SK-N-SH (cell line): Measurements from ENCODE around the gene NSMCE3. TPM values are rescaled to one million over a fixed set of nuclear protein-coding genes. Genes with fewer than 3 reads are reported as not detected.
"Not testable (repeated sequence)": the region's sequence is repeated elsewhere in the genome, so short reads cannot be mapped to it uniquely, and the experiment has no call there.

Experiments
- CTCF ChIA-PET: fragments of 300-600, 350-600 bp; formaldehyde crosslinking; extraction: SDS; loops from one replicate; lab custom pipeline; 2021; lab: Yijun Ruan, JAX
- POLR2A ChIA-PET: fragments of 350-600 bp; sonication (Branson Sonifier 250); formaldehyde crosslinking; extraction: SDS; loops from one replicate; lab custom pipeline; 2020; ENCODE audit warnings: antibody characterized with exemption, inconsistent platforms; lab: Yijun Ruan, JAX
- DNase-seq: peaks from one replicate; pipeline ENCODE4 v3.0.0; 2012
- H2AFZ ChIP-seq: fragments of 200-600 bp; sonication (generic); 2 replicates; pipeline ENCODE4 v1.8.1; 2016; ENCODE audit warnings: antibody characterized with exemption, mild to moderate bottlenecking, low read depth
- H3F3A ChIP-seq: fragments of 200-600 bp; sonication (generic); replicated peaks from 2 replicates; pipeline ENCODE3; 2016; ENCODE audit warnings: antibody characterized with exemption, mild to moderate bottlenecking; ENCODE audit not compliant: insufficient read depth
- H3K27ac ChIP-seq, 2 experiments: fragments of 200-500 bp in 1 of 2; fragments of 200-600 bp in 1 of 2; sonication (Bioruptor generic) in 1 of 2; sonication (generic), shearing (Covaris generic) in 1 of 2; 2 replicates each; pipeline versions ENCODE4 v1.5.1 to v1.6.1; 2014 to 2016; ENCODE audit warnings: low read depth in 2 of 2, inconsistent platforms in 1 of 2, low read length in 1 of 2, mild to moderate bottlenecking in 1 of 2, mixed read lengths in 1 of 2
- H3K27me3 ChIP-seq: fragments of 200-600 bp; sonication (generic), shearing (Covaris generic); 2 replicates; pipeline ENCODE4 v1.6.1; 2016; ENCODE audit warnings: mixed run types; ENCODE audit not compliant: insufficient read depth
- H3K36me3 ChIP-seq, 2 experiments: fragments of 200-500 bp in 1 of 2; fragments of 200-600 bp in 1 of 2; sonication (Bioruptor generic) in 1 of 2; sonication (generic) in 1 of 2; replicated peaks in 1 of 2; 2 replicates each; pipeline versions ENCODE3 to v1.5.1; 2014 to 2016; ENCODE audit warnings: low read length in 1 of 2, mild to moderate bottlenecking in 1 of 2; ENCODE audit not compliant: insufficient read depth in 2 of 2, control insufficient read depth in 1 of 2
- H3K4me1 ChIP-seq, 2 experiments: fragments of 200-500 bp in 1 of 2; fragments of 200-600 bp in 1 of 2; sonication (Bioruptor generic) in 1 of 2; sonication (generic), shearing (Covaris generic) in 1 of 2; 2 replicates each; pipeline versions ENCODE4 v1.5.1 to v1.6.1; 2014 to 2016; ENCODE audit warnings: low read depth in 1 of 2, low read length in 1 of 2, mixed run types in 1 of 2; ENCODE audit not compliant: insufficient read depth in 2 of 2, control insufficient read depth in 1 of 2
- H3K4me2 ChIP-seq: fragments of 200-600 bp; sonication (generic), shearing (Covaris generic); 2 replicates; pipeline ENCODE4 v1.6.1; 2017; ENCODE audit warnings: mixed run types
- H3K4me3 ChIP-seq, 2 experiments: fragments of 200-500 bp in 1 of 2; fragments of 200-600 bp in 1 of 2; sonication (Bioruptor generic) in 1 of 2; sonication (generic), shearing (Covaris generic) in 1 of 2; 2 replicates each; pipeline versions ENCODE4 v1.5.1 to v1.8.1; 2014 to 2016; ENCODE audit warnings: low read depth in 2 of 2, inconsistent platforms in 1 of 2, low read length in 1 of 2, mild to moderate bottlenecking in 1 of 2, mixed read lengths in 1 of 2, moderate library complexity in 1 of 2
- H3K79me2 ChIP-seq: fragments of 200-600 bp; sonication (generic); 2 replicates; pipeline ENCODE4 v1.8.1; 2017; ENCODE audit warnings: mild to moderate bottlenecking; ENCODE audit not compliant: insufficient read depth
- H3K9ac ChIP-seq: fragments of 200-600 bp; sonication (generic); 2 replicates; pipeline ENCODE4 v1.6.1; 2017; ENCODE audit warnings: mixed run types
- H3K9me2 ChIP-seq: fragments of 200-600 bp; sonication (generic); 2 replicates; pipeline ENCODE4 v1.6.1; 2017; ENCODE audit warnings: mixed run types
- H3K9me3 ChIP-seq: fragments of 200-600 bp; sonication (generic); 2 replicates; pipeline ENCODE4 v1.6.1; 2017; ENCODE audit warnings: mixed run types, mild to moderate bottlenecking, moderate library complexity
- H4K20me1 ChIP-seq: fragments of 200-600 bp; sonication (generic); 2 replicates; pipeline ENCODE4 v1.6.1; 2017; ENCODE audit warnings: mild to moderate bottlenecking, mixed run types; ENCODE audit not compliant: insufficient read depth
- FOSL2 ChIP-seq: IDR thresholded peaks from 2 replicates; pipeline ENCODE4 v1.4.0; 2012; ENCODE audit warnings: low read depth, mild to moderate bottlenecking, moderate library complexity, borderline replicate concordance
- MEF2A ChIP-seq: IDR thresholded peaks from 2 replicates; pipeline ENCODE4 v1.4.0; 2012; ENCODE audit warnings: low read depth, borderline replicate concordance
- MXI1 ChIP-seq: IDR thresholded peaks from 2 replicates; pipeline ENCODE4 v1.6.1; 2012; ENCODE audit warnings: mild to moderate bottlenecking, low read depth, low read length, improper control_type of control experiment
- RFX5 ChIP-seq: IDR thresholded peaks from 2 replicates; pipeline ENCODE4 v1.6.1; 2012; ENCODE audit warnings: mild to moderate bottlenecking, improper control_type of control experiment, low read length
- SIN3A ChIP-seq: IDR thresholded peaks from 2 replicates; pipeline ENCODE4 v1.6.1; 2012; ENCODE audit warnings: low read depth, mild to moderate bottlenecking, low read length, moderate library complexity, borderline replicate concordance
- YY1 ChIP-seq: IDR thresholded peaks from 2 replicates; pipeline ENCODE4 v1.4.0; 2012; ENCODE audit warnings: low read depth, mild to moderate bottlenecking
- WGBS: methylation state at CpG from one replicate; pipeline ENCODE4 v1.1.6; 2017; ENCODE audit warnings: low lambda C conversion rate; 5-methylcytosine and 5-hydroxymethylcytosine counted together
- polyA plus RNA-seq, 3 experiments: library from polyadenylated mRNA; depleted of rRNA; stranded (reverse); fragments of >200 nt; gene quantifications; 2 replicates each; pipeline ENCODE4 v1.2.3, GENCODE V29; 2012

Gene NSMCE3
- polyA plus RNA-seq, 1 of the 3 experiments (the other 2 are of a cell fraction) = 5.5 TPM

DNA sequence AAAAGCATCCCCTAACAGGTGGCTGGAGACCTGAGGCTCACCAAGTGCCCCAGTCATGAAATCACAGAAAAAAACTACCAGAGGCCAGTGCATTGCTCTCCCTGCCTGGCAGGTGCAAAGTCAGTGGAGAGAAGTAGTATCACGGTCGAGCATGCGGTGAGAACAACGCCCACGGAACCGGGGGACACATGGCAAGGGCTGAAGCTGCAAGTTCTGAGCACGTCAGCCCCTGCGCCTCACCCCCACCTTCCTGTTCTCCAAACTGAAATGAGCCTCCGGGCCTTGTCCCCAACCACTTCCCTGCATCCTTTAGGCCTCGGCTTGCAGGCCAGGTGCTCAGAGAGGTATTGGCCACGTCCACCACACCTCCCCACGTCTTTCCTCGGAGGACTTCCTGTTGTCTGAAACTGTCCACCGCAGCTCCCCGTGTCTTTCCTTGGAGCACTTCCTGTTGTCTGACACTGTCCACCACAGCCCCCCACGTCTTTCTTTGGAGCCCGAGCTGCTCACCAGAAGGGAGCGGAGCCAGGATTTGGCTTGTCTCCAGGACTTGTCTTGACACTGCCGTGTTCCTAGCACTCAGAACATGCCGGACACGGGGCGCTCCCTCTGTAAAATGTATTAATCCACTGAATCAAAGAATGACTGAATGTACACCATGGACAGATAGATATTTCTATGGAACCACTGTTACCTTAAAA is 43.9 kb downstream of the NSMCE3 start:
- no peak overlapping the region for H3K27ac ChIP-seq
- no peaks in the 10 kb centered on the region for H4K20me1 ChIP-seq
- H3K4me1 ChIP-seq = peaks cover 0 to 13% of the 10 kb centered on the region in 2 experiments; a peak in 2 of 4 replicates
- TF ChIP-seq MEF2A (no peak), YY1 (no peak), MXI1 (no peak), SIN3A (no peak), RFX5 (no peak), FOSL2 (no peak)
- no peaks in the 10 kb centered on the region for H3K36me3 ChIP-seq
- no peak overlapping the region for H3K9ac ChIP-seq
- H3F3A ChIP-seq = no peaks in the 10 kb centered on the region
- ChIA-PET CTCF (interaction anchor here (1.1 kb wide), 1 partner anchor 12 kb away, joined by 3 read pairs; no protein-coding TSS in a partner anchor), POLR2A (no interaction called here)
- H3K27me3 ChIP-seq = no peaks in the 10 kb centered on the region; the same call in 1 of the 2 replicates
- H3K9me3 ChIP-seq = no peaks in the 10 kb centered on the region
- WGBS = 63% methylated on average over 22 of the region's 22 CpGs
- DNase-seq = no peak
- no peaks in the 10 kb centered on the region for H3K9me2 ChIP-seq
- H3K4me3 ChIP-seq = no peak overlapping the region
- no peak overlapping the region for H3K4me2 ChIP-seq
- no peak overlapping the region for H2AFZ ChIP-seq
- H3K79me2 ChIP-seq = no peaks in the 10 kb centered on the region

DNA sequence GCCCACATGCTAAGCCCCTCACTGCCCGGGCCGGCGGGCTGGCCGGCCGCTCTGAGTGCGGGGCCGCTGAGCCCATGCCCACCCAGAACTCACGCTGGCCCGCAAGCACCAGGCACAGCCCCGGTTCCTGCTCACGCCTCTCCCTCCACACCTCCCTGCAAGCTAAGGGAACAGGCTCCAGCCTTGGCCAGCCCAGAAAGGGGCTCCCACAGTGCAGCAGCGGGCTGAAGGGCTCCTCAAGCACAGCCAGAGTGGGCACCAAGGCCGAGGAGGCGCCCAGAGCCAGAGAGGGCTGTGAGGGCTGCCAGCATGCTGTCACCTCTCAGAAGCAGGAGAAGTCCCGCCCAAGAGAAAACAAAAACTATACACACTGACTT is 44.6 kb downstream of the NSMCE3 start:
- 63% methylated on average over 14 of the region's 15 CpGs for WGBS
- H3K36me3 ChIP-seq, H3K9ac ChIP-seq, POLR2A ChIA-PET, H3K79me2 ChIP-seq, DNase-seq, H4K20me1 ChIP-seq, H3K27ac ChIP-seq, H3F3A ChIP-seq, H3K9me2 ChIP-seq, H2AFZ ChIP-seq, H3K4me3 ChIP-seq, H3K4me2 ChIP-seq, H3K9me3 ChIP-seq, CTCF ChIA-PET, H3K27me3 ChIP-seq: not testable (repeated sequence)
- peaks cover 0 to 13% of the 10 kb centered on the region in 2 experiments; a peak in 2 of 4 replicates for H3K4me1 ChIP-seq

DNA sequence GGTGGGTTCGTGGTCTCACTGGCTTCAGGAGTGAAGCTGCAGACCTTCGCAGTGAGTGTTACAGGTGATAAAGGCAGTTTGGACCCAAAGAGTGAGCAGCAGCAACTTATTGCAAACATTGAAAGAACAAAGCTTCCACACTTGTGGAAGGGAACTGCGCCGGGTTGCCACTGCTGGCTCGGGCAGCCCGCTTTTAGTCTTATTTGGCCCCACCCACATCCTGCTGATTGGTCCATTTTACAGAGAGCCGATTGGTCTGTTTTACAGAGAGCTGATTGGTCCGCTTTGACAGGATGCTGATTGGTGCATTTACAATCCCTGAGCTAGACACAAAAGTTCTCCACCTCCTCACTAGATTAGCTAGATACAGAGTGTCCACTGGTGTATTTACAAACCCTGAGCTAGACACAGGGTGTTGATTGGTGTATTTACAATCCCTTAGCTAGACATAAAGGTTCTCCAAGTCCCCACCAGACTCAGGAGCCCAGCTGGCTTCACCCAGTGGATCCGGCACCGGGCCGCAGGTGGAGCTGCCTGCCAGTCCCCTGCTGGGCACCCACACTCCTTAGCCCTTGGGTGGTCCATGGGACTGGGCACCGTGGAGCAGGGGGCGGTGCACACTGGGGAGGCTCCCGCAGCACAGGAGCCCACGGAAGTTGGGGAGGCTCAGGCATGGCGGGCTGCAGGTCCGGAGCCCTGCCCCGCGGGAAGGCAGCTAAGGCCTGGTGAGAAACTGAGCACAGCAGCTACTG is 45.2 kb downstream of the NSMCE3 start:
- H3K27me3 ChIP-seq, H3K9me3 ChIP-seq, H3K4me2 ChIP-seq, H4K20me1 ChIP-seq, H3K9ac ChIP-seq, H3K36me3 ChIP-seq, H3K79me2 ChIP-seq, H3F3A ChIP-seq, H3K4me3 ChIP-seq, POLR2A ChIA-PET, DNase-seq, H3K27ac ChIP-seq, H2AFZ ChIP-seq, CTCF ChIA-PET, H3K9me2 ChIP-seq: not testable (repeated sequence)
- H3K4me1 ChIP-seq = peaks cover 0 to 13% of the 10 kb centered on the region in 2 experiments; a peak in 2 of 4 replicates
- WGBS = 66% methylated on average over 12 of the region's 19 CpGs
